ENCODE measurements around the gene RAB11A. TPM values are rescaled to one million over a fixed set of nuclear protein-coding genes. Genes with fewer than 3 reads are reported as not detected.
A peak's percentile ranks its signal among the peaks of the same experiment; 100 is the strongest.

Gene RAB11A
- total and polyA plus RNA-seq, 2 donors (not counting 3 experiments of a cell fraction or from before 2014, with no cell fraction given), result 239 to 250 TPM

GRCh38 chr15:65837301-65838294 lies 31.7 kb upstream of the RAB11A start:
- Histone ChIP-seq H3K36me3 (ENCODE audit: control insufficient read depth in 2 of 2, extremely low read depth in 1 of 2, insufficient read depth in 2 of 2, low read length in 2 of 2) (no peaks in the 10 kb centered on the region), H3K9ac (replicated peaks; ENCODE audit: extremely low read depth, insufficient read depth, low read length) (no peak overlapping the region), H4K20me1 (replicated peaks; ENCODE audit: control insufficient read depth, extremely low read depth, insufficient read depth, low read length) (no peaks in the 10 kb centered on the region), H2AFZ (ENCODE audit: low read depth, low read length) (peak overlapping the region; percentile 54), H3K4me3 (replicated peaks in 1 of 3; ENCODE audit: insufficient read depth in 1 of 3, low read depth in 1 of 3, low read length in 3 of 3) (no peak overlapping the region), H3K9me1 (replicated peaks; ENCODE audit: control insufficient read depth, extremely low read depth, insufficient read depth, low read length) (no peaks in the 10 kb centered on the region), H3K4me2 (ENCODE audit: insufficient read depth, low read length) (no peak overlapping the region), H3K27ac (ENCODE audit: insufficient read depth, low read depth, low read length) (no peak overlapping the region), H3K4me1 (ENCODE audit: control insufficient read depth, extremely low read depth, insufficient read depth, low read length) (peaks cover 52% of the 10 kb centered on the region), H3K9me3 (replicated peaks; ENCODE audit: control insufficient read depth, insufficient read depth, low read length) (no peaks in the 10 kb centered on the region), H3K79me2 (ENCODE audit: control insufficient read depth, insufficient read depth, low read length) (no peaks in the 10 kb centered on the region), H3K27me3 (ENCODE audit: control insufficient read depth in 2 of 2, insufficient read depth in 2 of 2, low read length in 2 of 2) (no peaks in the 10 kb centered on the region)
- FAIRE-seq (no peak), DNase-seq (ENCODE audit: low read depth, low spot score) (peak; percentile 16)
- CTCF ChIA-PET, result interaction anchor here (0.8 to 2.4 kb wide), 6 partner anchors 14 to 66 kb away, joined by 3 to 8 read pairs (median 3); partner anchors contain the start of gene RAB11A
- POLR2A ChIA-PET, result interaction anchor here (0.6 to 0.7 kb wide), 2 partner anchors 63 to 86 kb away, joined by 5 to 8 read pairs; no protein-coding TSS in a partner anchor
- no TSS peak for BruUV-seq (replicated peaks)
- intact Hi-C loops (cut with micrococcal nuclease), result no loop called here
- TF ChIP-seq POLR2AphosphoS5 (IDR thresholded peaks at IDR 0.05; ENCODE audit: insufficient read depth, low read depth, low read length) (no peak), MAX (IDR thresholded peaks at IDR 0.05; ENCODE audit: insufficient read depth, insufficient read length) (no peak), JUN (IDR thresholded peaks at IDR 0.05; ENCODE audit: borderline replicate concordance, insufficient read depth, insufficient read length, low read depth) (no peak)
- dilution Hi-C loops (cut with MboI; ENCODE audit: extremely low pct_ligation_motif_present, low sequenced_read_pairs), result no loop called here

GRCh38 chr15:65839354-65839901 lies 29.9 kb upstream of the RAB11A start:
- no peaks in the 10 kb centered on the region for H4K20me1 ChIP-seq (replicated peaks; ENCODE audit: control insufficient read depth, extremely low read depth, insufficient read depth, low read length)
- intact Hi-C loops (cut with micrococcal nuclease) (no loop called here), dilution Hi-C loops (cut with MboI; ENCODE audit: extremely low pct_ligation_motif_present, low sequenced_read_pairs) (no loop called here)
- no peak overlapping the region for H3K4me3 ChIP-seq (replicated peaks in 1 of 3; ENCODE audit: insufficient read depth in 1 of 3, low read depth in 1 of 3, low read length in 3 of 3)
- POLR2A ChIA-PET, result no interaction called here
- H3K9ac ChIP-seq (replicated peaks; ENCODE audit: extremely low read depth, insufficient read depth, low read length), result no peak overlapping the region
- H2AFZ ChIP-seq (ENCODE audit: low read depth, low read length), result peak overlapping the region; percentile 2
- no TSS peak for BruUV-seq (replicated peaks)
- H3K36me3 ChIP-seq (ENCODE audit: control insufficient read depth in 2 of 2, extremely low read depth in 1 of 2, insufficient read depth in 2 of 2, low read length in 2 of 2), result no peaks in the 10 kb centered on the region
- FAIRE-seq, result no peak
- H3K27me3 ChIP-seq (ENCODE audit: control insufficient read depth in 2 of 2, insufficient read depth in 2 of 2, low read length in 2 of 2), result no peaks in the 10 kb centered on the region
- CTCF ChIA-PET, result no interaction called here
- H3K9me1 ChIP-seq (replicated peaks; ENCODE audit: control insufficient read depth, extremely low read depth, insufficient read depth, low read length), result no peaks in the 10 kb centered on the region
- DNase-seq (ENCODE audit: low read depth, low spot score), result peak; percentile 38
- no peaks in the 10 kb centered on the region for H3K9me3 ChIP-seq (replicated peaks; ENCODE audit: control insufficient read depth, insufficient read depth, low read length)
- H3K79me2 ChIP-seq (ENCODE audit: control insufficient read depth, insufficient read depth, low read length), result no peaks in the 10 kb centered on the region
- TF ChIP-seq GATA2 (IDR thresholded peaks at IDR 0.05; ENCODE audit: insufficient read depth, insufficient read length, low read depth, low read length), result peak; percentile 70
- TF ChIP-seq EZH2 (IDR thresholded peaks at IDR 0.05; ENCODE audit: borderline replicate concordance, low read depth, low read length, severe bottlenecking), result no peak
- peak; percentile 19 for TF ChIP-seq POLR2AphosphoS5 (IDR thresholded peaks at IDR 0.05; ENCODE audit: insufficient read depth, low read depth, low read length)
- H3K27ac ChIP-seq (ENCODE audit: insufficient read depth, low read depth, low read length), result peak overlapping the region; percentile 31
- peaks cover 35% of the 10 kb centered on the region for H3K4me1 ChIP-seq (ENCODE audit: control insufficient read depth, extremely low read depth, insufficient read depth, low read length)
- H3K4me2 ChIP-seq (ENCODE audit: insufficient read depth, low read length), result peak overlapping the region; percentile 3

Measured in endothelial cell of umbilical vein (primary cell).